Measurements from ENCODE around the gene PLPPR3. TPM values are rescaled to one million over a fixed set of nuclear protein-coding genes. Genes with fewer than 3 reads are reported as not detected.

The PLPPR3 gene
- total and polyA plus RNA-seq, 9 of the 15 experiments (the other 6 are each of a cell fraction or from before 2014, with no cell fraction given), result 0.01 to 48.2 (median 8.6) TPM

GRCh38 chr19:796692-797527, 24.8 kb downstream of the PLPPR3 start, which contains the start of gene PTBP1 (continued):
- TF ChIP-seq ZNF280B (CRISPR knock-in tag; IDR thresholded peaks at IDR 0.05), result no peak
- TF ChIP-seq SMAD4 (CRISPR knock-in tag; conservative IDR thresholded peaks at IDR 0.05), result peak; percentile 77
- TF ChIP-seq ZNF785 (CRISPR knock-in tag; IDR thresholded peaks at IDR 0.05), result no peak
- peak; percentile 95; the same call in 1 of the 2 replicates for TF ChIP-seq KLF6 (CRISPR knock-in tag; IDR thresholded peaks at IDR 0.05; ENCODE audit: borderline replicate concordance)
- peak; percentile 83; the same call in 1 of the 2 replicates for TF ChIP-seq E2F3 (CRISPR knock-in tag; IDR thresholded peaks at IDR 0.05)
- TF ChIP-seq ZNF175 (CRISPR knock-in tag; IDR thresholded peaks at IDR 0.05; ENCODE audit: low read depth), result peak; percentile 95
- TF ChIP-seq KLF1 (tag; IDR thresholded peaks at IDR 0.05), result no peak
- no peak for TF ChIP-seq CBFB (CRISPR knock-in tag; IDR thresholded peaks at IDR 0.05)
- 0 out of 2 replicates have a peak, but pooled peaks have one; percentile 44 for TF ChIP-seq ZNF12 (CRISPR knock-in tag; IDR thresholded peaks at IDR 0.05)
- no peak for TF ChIP-seq ID3 (CRISPR knock-in tag; IDR thresholded peaks at IDR 0.05)
- TF ChIP-seq ID3 (tag; IDR thresholded peaks at IDR 0.05), result peak; percentile 90
- TF ChIP-seq ZKSCAN8 (CRISPR knock-in tag; IDR thresholded peaks at IDR 0.05), result no peak
- no peak for TF ChIP-seq ZNF121 (CRISPR knock-in tag; conservative IDR thresholded peaks at IDR 0.05)
- TF ChIP-seq ESRRA (IDR thresholded peaks at IDR 0.05; ENCODE audit: borderline replicate concordance, low read depth), result peak; percentile 72
- TF ChIP-seq PHB2 (IDR thresholded peaks at IDR 0.05; ENCODE audit: low read depth), result no peak
- no peak for TF ChIP-seq NR3C1 (CRISPR knock-in tag; IDR thresholded peaks at IDR 0.05)
- 0 out of 2 replicates have a peak, but pooled peaks have one; percentile 81 for TF ChIP-seq BACH1 (tag; IDR thresholded peaks at IDR 0.05)
- no peak for TF ChIP-seq PHB (CRISPR knock-in tag; IDR thresholded peaks at IDR 0.05)
- TF ChIP-seq, protein P1, sequence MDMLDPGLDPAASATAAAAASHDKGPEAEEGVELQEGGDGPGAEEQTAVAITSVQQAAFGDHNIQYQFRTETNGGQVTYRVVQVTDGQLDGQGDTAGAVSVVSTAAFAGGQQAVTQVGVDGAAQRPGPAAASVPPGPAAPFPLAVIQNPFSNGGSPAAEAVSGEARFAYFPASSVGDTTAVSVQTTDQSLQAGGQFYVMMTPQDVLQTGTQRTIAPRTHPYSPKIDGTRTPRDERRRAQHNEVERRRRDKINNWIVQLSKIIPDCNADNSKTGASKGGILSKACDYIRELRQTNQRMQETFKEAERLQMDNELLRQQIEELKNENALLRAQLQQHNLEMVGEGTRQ (CRISPR knock-in tag; IDR thresholded peaks at IDR 0.05), result peak; percentile 99
- no peak for TF ChIP-seq ZNF316 (IDR thresholded peaks at IDR 0.05)
- TF ChIP-seq HMGXB4 (CRISPR knock-in tag; IDR thresholded peaks at IDR 0.05), result 0 out of 2 replicates have a peak, but pooled peaks have one; percentile 57
- no peak for TF ChIP-seq PURB (CRISPR knock-in tag; IDR thresholded peaks at IDR 0.05; ENCODE audit: low read depth)
- TF ChIP-seq TBP (optimal IDR thresholded peaks at IDR 0.05; ENCODE audit: low read depth, low read length), result peak; percentile 94
- no peak for TF ChIP-seq FOXA3 (CRISPR knock-in tag; conservative IDR thresholded peaks at IDR 0.05 in 1 of 2, IDR thresholded peaks at IDR 0.05 in 1 of 2)

Measured in K562 (cell line).